Hippocampal formation (tissue), 2 donors: ENCODE measurements around the gene ART4.
A peak's percentile ranks its signal among the peaks of the same experiment; 100 is the strongest.

ENCODE experiments used
- DNase-seq, 2 donors: peaks; one replicate each; lab custom pipeline; 2025; lab: John Stamatoyannopoulos, UW

ART4 gene, protein sequence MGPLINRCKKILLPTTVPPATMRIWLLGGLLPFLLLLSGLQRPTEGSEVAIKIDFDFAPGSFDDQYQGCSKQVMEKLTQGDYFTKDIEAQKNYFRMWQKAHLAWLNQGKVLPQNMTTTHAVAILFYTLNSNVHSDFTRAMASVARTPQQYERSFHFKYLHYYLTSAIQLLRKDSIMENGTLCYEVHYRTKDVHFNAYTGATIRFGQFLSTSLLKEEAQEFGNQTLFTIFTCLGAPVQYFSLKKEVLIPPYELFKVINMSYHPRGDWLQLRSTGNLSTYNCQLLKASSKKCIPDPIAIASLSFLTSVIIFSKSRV

DNA sequence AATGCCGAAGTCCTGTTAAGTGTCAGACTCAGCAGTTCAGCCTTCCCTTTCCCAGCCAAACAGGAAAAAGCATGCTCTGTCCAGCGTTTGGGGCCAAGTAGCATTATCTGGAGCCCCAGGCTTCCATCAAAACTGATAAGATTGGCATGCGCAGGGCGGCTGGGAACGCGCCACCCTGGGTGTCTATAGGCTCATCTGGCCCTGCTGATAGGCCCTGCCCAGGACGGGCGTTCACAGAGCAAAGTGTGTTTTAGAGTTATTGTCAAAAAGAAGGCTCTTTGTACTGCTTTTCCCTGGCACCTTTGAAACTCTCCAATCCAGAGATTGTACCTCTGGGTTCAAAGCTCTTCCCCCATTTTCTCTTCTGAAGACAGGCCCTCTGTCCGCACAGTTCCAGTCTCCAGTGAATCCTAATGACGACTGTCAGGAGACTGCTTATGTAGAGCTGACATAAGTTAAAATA, at the start of gene ART4:
ART4 (minus strand) TSS at position 102 of the 463 bp plus-strand sequence. CDS start 413 bp downstream, outside the sequence.
- DNase-seq = no peak

DNA sequence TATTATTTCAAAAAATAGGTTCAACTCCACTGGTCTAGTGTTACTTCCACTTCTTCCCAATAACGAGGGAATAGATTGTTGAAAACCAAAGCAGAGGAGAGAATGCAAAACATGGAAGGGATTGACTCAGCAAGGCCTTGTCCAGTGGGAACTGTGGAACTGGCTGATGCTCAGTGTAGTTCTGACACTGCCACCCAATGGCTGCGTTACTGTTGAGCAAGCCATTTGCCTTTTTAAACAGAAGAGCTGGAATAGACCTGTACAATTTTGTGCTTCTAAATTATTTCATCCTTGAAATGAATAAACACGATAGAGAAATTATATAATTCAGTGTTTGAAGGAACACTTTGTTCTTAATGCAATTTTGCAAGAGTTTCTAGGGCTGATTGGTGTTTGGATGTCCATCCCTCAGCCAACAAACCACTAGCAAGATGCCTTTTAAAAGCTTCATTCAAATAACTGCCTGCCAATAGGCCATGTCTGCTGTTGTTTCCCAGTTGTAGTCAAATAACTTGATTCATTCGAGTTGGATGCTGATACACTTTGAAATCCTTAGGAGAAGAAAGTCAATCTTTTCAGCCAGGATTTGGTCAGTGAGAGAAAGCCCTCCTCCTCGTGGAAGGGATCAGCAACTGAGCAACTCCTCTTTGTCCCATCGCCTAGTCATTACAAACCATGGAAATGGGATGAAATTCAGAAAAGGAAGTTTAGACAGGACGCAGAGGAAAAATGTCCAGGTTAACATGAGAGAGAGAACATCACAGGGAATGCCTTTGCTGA, 49.6 kb upstream of the ART4 start:
- peak; percentile 5 to 18 for DNase-seq

DNA sequence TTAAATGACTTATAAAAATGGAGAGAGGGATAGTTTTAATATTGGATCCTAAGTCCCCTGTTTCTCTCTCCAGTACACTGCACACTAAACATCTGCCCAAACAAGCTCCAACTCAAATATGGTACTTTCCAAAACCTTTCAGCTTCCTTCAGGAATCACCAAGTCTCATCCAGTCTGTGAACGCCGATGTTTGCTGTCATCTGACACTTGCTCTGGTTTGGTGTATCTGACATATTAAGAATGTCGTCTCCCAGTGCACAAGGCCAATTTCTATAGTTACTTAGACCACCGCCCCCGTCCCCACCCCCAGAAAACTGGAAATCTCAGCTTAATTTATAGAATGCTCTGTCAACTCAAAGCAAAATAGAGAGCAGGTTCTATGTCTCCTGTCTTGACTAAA, 47.4 kb upstream of the ART4 start:
- DNase-seq = no peak

DNA sequence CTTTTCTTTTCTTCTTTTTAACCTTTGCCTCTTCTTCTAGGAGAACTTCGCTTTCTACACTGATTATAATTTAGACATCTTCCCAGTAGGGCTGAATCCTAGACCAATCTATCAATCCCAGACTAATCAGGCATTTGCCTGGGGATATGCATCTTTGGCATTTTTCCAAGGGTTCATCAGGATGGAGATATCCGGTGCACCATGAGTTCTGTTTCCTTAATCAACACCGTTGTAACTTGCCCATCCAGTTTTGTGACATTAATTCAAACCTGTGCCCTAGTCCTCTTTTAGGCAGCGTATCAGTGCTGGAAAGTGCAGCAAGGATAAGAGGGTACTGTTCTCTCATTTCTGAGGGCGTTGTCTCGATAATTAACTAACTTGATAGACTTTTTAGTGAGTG, 42.9 kb upstream of the ART4 start:
- DNase-seq = no peak

DNA sequence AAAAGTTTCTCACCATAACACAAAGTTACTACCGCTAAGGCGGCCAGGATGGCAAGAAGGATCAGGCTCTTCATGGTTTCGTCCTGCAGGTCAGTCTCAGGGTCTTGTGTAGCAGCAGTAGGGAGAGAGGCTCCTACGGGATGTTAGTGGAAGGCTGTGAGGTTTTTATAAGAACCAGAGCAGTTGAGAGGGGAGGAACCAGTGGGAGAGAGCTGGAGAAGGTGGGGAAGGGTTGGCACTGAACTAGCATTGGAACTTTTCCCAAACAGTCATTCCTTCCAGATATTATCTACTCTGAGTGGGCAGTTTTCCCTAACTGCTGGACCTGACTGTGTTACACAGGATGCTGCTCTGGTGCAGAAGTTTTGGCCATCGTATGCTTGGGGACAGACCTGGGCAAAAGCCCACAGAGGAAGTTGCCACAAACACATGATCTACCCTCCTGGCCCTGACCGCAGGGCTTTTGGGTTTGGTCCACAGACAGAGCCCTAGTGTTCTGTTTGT, 42.4 kb upstream of the ART4 start, which contains the start of gene MGP:
MGP (minus strand) TSS at position 137 of the 504 bp plus-strand sequence; CDS start at position 74, 63 bp downstream.
- DNase-seq = no peak

DNA sequence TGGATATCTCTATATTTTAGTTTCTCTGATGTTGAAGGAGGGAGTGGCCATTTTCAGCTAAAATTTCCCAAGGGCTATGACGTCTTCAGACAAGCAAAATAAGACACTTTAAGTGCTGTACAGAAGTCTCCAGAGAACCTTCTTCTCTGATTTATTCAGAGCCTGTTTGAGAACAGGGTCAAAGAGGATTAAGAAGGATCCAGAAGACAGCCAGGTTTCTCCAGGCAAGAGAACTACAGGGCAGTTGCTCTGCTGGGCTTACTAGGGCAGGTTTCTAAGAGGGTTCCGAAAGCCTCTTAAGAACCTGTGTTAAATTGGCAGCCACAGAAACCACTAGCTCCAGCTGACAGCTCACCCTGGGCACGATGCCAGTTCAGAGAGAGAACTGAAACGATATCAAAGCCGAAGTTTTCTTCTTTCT, 41.1 kb upstream of the ART4 start:
- peak; percentile 46 to 47 for DNase-seq

DNA sequence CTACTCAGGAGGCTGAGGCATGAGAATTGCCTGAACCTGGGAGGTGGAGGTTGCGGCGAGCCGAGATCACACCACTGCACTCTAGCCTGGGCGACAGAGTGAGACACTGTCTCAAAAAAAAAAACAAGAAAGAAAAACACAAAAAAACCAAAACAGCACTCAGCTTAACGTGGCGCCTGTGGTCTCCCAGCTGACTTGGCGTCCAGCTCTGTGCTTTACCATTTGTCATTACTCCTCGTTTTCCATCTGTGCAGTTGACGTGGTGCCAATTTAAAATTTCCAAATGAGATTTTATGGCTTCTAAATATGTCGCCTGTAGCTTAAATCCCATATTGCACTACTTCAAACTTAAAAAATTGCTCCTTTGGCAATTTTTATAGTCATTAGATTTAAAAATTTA, 40.4 kb upstream of the ART4 start:
- no peak for DNase-seq

DNA sequence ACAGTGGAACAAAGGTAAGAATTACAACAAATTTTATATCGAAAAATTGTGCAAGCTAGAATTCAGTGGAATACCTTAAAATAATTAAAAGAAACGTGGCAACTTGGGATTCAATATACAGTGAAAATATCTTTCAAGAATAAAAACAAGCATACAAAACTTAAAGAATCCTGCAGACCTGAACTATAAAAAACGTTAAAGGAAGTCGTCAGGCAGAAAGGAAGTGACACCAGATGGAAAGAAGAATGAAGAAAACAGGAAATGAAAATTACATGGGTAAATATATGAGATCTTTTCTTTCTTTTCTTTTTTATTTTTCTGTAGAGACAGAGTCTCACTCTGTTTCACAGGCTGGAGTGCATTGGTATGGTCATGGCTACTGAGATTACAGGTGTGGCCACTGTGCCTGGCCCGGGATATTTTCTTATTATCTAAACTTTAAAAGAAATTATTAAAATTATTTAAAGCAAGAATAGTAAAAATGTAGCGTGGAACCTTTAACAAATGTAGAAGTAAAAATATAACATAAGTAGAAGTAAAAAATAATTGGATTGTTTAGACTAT, 37.6 kb upstream of the ART4 start:
- no peak for DNase-seq

DNA sequence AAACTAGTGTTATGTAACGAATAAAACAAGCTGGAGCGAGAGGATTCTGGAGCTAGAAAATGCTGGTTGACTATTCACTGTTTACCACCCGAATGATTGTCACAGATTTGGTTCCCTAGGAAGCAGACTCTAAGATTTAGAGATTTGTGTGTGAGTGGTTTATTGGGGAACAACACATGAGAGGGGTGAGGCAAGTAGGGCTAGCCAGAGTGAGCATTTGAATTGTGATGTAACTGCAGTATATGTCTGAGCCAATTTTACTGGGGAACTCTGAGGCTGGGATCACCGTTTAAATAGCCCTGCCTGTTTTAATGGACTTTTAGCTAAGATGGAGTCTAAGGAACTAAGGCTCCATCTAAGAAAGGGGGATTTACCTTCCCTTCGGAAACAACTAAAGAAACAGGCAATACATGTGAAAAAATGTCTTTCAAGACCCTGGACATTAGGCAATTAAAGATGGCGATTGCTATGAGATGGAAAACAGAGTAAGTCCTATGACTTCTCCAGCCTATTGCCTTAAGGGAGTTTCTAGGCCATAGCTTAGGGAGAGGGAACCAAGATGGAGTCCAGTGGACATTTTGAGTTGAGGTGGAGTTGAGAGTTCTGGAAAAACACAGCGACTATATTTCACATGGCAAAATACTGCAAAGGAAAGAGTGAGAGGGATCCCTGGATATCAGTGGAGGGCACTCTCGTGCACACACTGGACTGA, 36.1 kb upstream of the ART4 start:
- DNase-seq = no peak

DNA sequence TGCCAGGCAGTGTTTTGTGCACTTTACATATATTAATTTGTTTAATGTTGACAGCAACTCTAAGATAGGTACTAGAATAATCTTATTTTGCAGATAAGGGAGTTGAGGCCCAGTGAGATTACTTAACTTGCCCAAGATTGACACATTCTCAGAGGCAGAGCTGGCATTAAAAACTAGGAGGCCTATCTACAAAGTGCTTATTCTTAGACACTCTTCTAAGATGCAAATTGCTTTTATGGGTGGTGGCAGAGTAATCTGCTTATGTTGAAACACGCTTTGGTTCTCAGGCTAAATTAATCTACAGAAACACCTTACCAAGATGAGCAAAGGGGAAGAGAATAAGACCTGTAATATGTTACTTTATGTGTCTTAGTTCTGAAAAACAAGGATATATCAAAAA, 35.2 kb upstream of the ART4 start:
- DNase-seq = no peak

DNA sequence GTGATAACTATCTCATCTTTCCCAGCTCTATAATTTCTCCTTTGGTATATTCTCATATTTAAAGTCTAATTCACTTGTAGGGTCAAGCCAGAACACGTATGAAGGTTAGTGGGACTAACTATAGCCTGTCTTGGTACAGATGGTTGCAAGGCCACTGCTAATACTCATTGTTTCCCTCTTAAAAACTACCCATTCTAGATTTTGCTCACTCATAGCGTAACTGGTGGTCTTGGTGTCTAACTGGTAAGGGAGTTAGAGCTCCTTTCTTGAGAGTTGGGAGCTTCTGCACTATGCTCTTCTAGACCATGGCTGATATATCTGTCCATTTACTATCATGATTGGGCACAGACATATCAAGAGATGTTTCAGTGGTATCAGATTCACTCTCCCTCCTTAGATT, 33.5 kb upstream of the ART4 start:
- DNase-seq = no peak

DNA sequence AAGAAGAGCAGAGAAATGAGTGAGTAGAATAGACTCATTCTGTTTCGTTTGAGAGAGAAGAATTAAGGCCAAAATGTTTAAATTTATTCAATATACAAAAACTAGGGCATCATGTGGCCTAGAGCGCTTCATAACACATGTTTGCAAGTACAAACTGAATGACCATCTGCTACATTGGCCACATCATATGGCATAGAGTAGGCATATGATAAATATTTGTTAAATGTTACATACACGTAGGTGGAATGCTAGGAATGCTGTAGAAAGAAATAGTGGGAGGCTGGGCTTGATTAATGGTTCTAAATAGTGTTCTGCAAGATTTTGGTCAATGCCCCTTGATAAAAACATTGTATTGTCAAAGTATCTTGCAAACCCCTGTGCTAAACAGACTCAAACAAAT, 31.6 kb upstream of the ART4 start:
- no peak for DNase-seq

DNA sequence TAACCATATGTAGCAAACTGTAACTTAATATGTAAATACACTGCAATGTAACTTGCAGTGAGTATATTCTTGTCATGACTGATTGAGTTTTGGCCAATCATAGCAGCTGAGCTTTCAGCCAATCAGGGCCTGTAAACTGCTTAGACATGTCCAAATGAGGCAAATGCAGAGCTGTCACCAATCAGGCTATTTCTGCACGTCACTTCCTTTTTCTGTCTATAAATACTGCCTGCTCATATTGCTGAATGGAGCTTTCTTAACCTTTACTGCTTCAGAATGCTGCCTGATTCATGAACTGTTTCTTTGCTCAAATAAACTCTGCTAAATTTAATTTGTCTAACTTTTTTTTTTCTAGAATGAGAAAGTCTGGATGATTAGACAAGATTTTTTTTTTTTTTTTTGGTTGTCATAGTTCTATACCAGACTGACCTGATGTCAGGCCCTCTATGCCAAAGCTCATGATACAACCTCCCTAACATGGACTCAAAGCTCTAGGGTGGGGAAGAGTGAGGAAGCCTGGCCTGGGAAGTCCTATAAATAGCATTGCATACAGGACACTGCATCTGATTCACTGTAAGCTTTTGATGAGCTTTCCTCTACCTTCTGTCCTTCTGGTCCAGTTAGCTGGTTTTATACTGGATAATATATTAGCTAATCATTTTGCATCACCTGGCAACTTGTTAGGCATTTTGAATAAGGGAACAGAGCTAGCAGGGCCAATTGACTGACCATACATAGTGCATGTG, 30.3 kb upstream of the ART4 start:
- no peak for DNase-seq

DNA sequence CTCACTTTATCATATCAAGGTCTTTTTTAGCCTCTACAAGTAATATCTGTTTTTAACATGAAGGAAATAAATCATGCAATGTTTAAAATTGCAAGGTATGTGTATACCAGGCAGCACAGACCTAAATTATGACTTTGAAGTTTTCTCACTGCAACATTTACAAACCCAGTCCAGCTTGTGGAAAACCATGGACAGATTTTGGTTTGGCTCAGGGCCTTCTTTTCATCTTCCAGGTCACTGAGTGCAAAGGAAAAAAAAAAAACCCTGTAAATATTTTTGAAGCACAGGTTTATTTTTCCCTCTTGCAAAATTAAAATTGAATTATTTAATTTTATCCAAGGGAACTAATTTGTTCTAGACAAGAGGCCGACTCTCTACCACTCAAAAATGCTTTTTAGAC, 28.6 kb upstream of the ART4 start:
- no peak for DNase-seq

DNA sequence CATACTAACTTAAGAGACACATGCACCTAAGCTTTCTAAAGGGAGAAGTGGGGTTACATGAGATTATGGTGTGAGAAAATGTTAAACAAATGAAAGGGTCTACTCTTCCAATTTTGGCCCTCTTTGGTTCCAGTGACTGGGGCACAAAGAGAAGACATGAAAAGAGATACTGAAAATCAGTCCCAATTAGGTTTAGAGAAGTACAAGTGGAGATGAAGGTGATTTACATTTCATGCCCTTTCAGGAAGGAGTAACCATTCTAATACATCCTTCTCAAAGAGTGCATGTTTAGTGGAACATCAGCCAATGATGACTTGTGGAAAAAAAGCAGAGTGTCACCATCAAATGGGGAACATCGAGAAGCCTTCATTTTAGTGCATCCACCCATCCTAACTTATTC, 27.9 kb upstream of the ART4 start:
- DNase-seq = no peak

DNA sequence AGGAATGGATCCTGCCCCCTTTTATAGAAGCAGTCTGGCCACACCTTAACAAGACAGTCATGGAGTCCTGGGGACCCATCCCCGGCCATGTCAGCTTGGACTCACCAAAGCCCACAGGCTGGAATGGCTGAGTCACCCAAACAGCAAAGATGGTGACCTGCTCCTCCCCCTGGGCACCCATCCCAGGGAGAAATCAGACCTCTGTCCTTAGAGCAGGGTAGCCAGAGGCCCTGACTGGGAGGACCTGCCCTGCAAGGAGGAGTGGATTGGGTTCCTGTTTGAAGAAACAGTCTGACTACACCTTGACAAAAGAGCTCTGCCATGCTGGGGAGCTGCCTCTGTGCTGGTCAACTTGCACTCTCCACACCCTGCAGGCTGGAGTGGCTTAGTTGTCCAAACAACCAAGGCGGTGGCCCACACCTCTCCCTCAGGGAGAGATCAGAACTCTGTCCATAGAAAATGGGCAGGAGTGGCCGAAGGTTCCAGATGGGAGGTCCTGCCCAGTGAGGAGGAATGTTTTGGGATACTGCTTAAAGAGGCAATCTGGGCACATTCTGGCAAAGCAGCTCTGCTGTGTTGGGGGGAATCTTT, 25.7 kb upstream of the ART4 start:
- no peak for DNase-seq

DNA sequence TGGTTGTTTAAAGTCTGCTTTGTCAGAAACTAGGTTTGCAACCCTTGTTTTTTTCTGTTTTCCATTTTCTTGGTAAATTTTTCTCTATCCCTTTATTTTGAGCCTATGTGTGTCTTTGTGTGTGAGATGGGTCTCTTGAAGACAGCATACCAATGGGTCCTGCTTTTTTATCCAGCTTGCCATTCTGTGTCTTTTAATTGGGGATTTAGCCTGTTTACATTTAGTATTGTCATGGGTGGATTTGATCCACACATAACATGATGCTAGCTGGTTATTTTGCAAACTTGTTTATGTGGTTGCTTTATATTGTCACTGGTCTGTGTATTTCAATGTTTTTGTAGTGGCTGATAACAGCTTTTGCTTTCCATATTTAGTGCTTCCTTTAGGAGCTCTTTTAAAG, 17.2 kb upstream of the ART4 start:
- no peak for DNase-seq

DNA sequence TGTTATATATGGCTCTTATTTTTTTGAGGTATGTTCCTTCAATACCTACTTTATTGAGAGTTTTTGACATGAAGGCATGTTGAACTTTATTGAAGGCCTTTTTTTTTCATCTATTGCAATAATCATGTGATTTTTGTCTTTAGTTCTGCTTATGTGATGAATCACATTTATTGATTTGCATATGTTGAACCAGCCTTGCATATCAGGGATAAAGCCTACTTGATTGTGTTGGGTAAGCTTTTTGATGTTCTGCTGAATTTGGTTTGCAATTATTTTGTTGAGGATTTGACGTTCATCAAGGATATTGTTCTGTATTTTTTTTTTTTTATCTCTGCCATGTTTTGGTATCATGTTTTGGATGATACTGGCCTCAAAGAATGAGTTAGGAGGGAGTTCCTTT, 15.2 kb upstream of the ART4 start:
- DNase-seq = no peak

DNA sequence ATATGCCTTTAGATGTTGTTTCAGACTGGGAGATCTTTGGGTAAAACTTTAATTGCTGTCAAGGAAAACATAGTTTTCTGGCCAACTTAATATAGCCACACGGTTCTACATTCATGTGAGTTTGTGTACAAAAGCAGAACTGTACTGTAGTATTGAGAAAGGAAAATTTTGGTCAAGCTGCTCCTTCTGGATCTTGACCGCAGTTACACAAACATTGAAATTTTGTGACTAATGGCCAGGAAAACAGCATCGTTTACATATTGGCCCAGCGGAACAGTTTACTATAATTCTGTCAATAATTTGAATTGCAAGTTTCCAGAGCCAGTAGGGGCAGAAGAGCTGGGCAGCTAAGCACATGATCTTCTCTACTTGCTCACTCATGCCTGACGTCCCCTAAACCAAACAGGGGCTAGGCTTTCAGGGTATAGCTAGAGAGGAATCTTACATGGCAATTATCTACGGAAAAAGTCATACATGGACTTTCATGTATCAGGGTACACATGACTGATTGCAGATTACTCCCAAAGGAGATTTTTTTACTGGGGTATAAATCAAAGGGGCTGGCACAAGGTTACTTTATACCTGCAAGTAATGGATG, 11.4 kb upstream of the ART4 start:
- no peak for DNase-seq

DNA sequence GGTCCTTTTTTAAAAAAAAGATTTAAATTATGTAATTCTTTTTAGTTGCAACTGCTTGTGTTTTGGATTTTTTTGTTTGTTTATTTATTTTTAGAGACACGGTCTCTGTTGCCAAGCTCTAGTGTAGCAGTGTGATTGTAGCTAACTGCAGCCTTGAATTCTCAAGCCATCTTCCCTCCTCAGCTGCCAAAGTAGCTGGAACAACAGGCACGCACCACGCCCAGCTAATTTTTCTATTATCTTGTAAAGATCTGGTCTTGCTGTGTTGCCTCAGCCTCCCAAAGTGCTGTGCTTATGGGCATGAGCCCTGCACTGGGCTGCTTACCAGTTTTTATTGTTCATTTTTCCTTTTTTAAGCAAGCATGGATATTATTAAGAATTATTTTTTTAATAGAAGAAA, 10.6 kb upstream of the ART4 start:
- no peak for DNase-seq

DNA sequence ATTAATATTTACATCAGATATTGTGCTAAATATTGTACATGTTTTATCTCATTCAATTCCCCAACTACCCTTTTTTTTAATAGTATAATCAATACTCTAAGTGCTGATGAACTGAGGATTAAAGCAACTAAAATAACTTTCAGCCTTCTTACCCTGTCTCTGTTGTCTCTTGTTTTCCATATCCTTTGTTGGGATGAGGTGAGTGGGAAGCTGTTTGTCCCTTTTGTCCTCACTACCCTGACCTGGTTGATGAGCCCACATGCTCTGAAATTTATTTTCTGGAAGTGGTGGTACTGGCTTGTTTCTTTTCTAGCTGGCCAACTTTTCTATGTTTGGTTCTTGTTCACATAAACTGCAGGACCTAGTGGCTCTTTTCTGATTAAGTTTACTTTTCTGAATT, 9.6 kb upstream of the ART4 start:
- no peak for DNase-seq
